Measurements from ENCODE around the gene C1QL1.

DNA sequence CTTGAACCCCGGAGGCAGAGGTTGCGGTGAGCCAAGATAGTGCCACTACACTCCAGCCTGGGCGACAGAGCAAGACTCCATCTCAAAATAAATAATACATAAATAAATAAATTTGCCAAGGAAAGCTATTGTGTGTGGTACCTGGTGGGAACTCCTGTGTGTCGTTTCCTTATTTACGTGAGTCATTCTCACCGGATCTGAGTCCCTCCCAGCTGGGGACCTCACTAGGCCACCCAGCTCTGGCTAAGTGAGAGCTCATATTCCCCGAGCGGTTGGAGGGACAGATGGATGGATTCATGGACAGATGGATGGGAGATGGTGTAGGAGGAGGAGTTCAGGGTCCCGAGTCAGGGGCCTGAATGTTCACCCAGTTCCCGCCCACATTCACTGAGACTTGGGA is 22.9 kb upstream of the C1QL1 start:
- TF ChIP-seq TFAM (CRISPR knock-in tag; conservative IDR thresholded peaks at IDR 0.05) (no peak), EP300 (IDR thresholded peaks at IDR 0.05; ENCODE audit: low read length) (no peak), ZNF561 (CRISPR knock-in tag; conservative IDR thresholded peaks at IDR 0.05) (no peak), SREBF2 (CRISPR knock-in tag; IDR thresholded peaks at IDR 0.05) (no peak)
- TF ChIP-seq, protein P1, sequence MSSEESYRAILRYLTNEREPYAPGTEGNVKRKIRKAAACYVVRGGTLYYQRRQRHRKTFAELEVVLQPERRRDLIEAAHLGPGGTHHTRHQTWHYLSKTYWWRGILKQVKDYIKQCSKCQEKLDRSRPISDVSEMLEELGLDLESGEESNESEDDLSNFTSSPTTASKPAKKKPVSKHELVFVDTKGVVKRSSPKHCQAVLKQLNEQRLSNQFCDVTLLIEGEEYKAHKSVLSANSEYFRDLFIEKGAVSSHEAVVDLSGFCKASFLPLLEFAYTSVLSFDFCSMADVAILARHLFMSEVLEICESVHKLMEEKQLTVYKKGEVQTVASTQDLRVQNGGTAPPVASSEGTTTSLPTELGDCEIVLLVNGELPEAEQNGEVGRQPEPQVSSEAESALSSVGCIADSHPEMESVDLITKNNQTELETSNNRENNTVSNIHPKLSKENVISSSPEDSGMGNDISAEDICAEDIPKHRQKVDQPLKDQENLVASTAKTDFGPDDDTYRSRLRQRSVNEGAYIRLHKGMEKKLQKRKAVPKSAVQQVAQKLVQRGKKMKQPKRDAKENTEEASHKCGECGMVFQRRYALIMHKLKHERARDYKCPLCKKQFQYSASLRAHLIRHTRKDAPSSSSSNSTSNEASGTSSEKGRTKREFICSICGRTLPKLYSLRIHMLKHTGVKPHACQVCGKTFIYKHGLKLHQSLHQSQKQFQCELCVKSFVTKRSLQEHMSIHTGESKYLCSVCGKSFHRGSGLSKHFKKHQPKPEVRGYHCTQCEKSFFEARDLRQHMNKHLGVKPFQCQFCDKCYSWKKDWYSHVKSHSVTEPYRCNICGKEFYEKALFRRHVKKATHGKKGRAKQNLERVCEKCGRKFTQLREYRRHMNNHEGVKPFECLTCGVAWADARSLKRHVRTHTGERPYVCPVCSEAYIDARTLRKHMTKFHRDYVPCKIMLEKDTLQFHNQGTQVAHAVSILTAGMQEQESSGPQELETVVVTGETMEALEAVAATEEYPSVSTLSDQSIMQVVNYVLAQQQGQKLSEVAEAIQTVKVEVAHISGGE (CRISPR knock-in tag; IDR thresholded peaks at IDR 0.05): no peak
- TF ChIP-seq, protein P2, sequence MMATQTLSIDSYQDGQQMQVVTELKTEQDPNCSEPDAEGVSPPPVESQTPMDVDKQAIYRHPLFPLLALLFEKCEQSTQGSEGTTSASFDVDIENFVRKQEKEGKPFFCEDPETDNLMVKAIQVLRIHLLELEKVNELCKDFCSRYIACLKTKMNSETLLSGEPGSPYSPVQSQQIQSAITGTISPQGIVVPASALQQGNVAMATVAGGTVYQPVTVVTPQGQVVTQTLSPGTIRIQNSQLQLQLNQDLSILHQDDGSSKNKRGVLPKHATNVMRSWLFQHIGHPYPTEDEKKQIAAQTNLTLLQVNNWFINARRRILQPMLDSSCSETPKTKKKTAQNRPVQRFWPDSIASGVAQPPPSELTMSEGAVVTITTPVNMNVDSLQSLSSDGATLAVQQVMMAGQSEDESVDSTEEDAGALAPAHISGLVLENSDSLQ (IDR thresholded peaks at IDR 0.05): no peak
- TF ChIP-seq, protein P3, sequence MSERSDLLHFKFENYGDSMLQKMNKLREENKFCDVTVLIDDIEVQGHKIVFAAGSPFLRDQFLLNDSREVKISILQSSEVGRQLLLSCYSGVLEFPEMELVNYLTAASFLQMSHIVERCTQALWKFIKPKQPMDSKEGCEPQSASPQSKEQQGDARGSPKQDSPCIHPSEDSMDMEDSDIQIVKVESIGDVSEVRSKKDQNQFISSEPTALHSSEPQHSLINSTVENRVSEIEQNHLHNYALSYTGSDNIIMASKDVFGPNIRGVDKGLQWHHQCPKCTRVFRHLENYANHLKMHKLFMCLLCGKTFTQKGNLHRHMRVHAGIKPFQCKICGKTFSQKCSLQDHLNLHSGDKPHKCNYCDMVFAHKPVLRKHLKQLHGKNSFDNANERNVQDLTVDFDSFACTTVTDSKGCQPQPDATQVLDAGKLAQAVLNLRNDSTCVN (CRISPR knock-in tag; IDR thresholded peaks at IDR 0.05): no peak

Measured in K562 (cell line).